NCI-H748 treated with DMSO at 0.1 percent for 48 hours (cell line): ENCODE data around the gene ZSCAN29.
A peak's percentile ranks its signal among the peaks of the same experiment; 100 is the strongest.

ENCODE experiments used
- DNase-seq: peaks from one replicate; lab custom pipeline; 2025; lab: John Stamatoyannopoulos, UW

Gene ZSCAN29

GRCh38 chr15:43347114-43347513 is 23.7 kb downstream of the ZSCAN29 start:
- DNase-seq: no peak

GRCh38 chr15:43346305-43346704 is 24.5 kb downstream of the ZSCAN29 start:
- no peak for DNase-seq

- DNase-seq: no peak
Measured at GRCh38 chr15:43330780-43331087, 40.1 kb downstream of the ZSCAN29 start.

- peak; percentile 64 for DNase-seq
Measured at GRCh38 chr15:43329960-43330779, 40.7 kb downstream of the ZSCAN29 start, which contains the start of gene LCMT2. Gene LCMT2, minus strand, starts transcription at chr15:43330573. Its CDS starts 84 bp downstream, at chr15:43330489.

- DNase-seq: no peak
Measured at GRCh38 chr15:43329217-43329959, 41.5 kb downstream of the ZSCAN29 start.

GRCh38 chr15:43325039-43325684 is 45.7 kb downstream of the ZSCAN29 start:
- DNase-seq: no peak

GRCh38 chr15:43318990-43319771 is 51.7 kb downstream of the ZSCAN29 start:
- no peak for DNase-seq

- DNase-seq: no peak
Measured at GRCh38 chr15:43317566-43318184, 53.2 kb downstream of the ZSCAN29 start.

- no peak for DNase-seq
Measured at GRCh38 chr15:43316971-43317346, 53.9 kb downstream of the ZSCAN29 start.

GRCh38 chr15:43316016-43316970 is 54.5 kb downstream of the ZSCAN29 start:
- no peak for DNase-seq

GRCh38 chr15:43314171-43314570 is 56.7 kb downstream of the ZSCAN29 start:
- DNase-seq: no peak

- no peak for DNase-seq
Measured at GRCh38 chr15:43312378-43312777, 58.5 kb downstream of the ZSCAN29 start.
